Endothelial cell of umbilical vein (primary cell): ENCODE data around the gene KBTBD13. TPM values are rescaled to one million over a fixed set of nuclear protein-coding genes. Genes with fewer than 3 reads are reported as not detected.

Source experiments
- BruUV-seq: library from RNA; stranded (reverse); fragments of 400-500 nt; replicated peaks from 2 replicates; lab custom pipeline; 2021; lab: Mats Ljungman, UMichigan
- CTCF ChIA-PET: fragments of 300-600, 350-600 bp; sonication (Branson Sonifier 250); formaldehyde crosslinking; loops from one replicate; lab custom pipeline; 2021; ENCODE audit warnings: antibody characterized with exemption, inconsistent platforms; lab: Charles Lee
- POLR2A ChIA-PET: fragments of 300-600, 350-600 bp; sonication (Branson Sonifier 250); formaldehyde crosslinking; loops from one replicate; lab custom pipeline; 2021; ENCODE audit warnings: antibody characterized with exemption, inconsistent platforms; lab: Charles Lee
- DNase-seq: peaks from one replicate; pipeline ENCODE4 v3.0.0-alpha.2; 2011; ENCODE audit warnings: low read depth, low spot score
- FAIRE-seq: peaks from 2 replicates; lab custom pipeline; 2011; peaks lifted over from hg19 to GRCh38; lab: Jason Lieb, UNC
- H2AFZ ChIP-seq: 2 replicates; pipeline ENCODE4 v1.6.0; 2012; ENCODE audit warnings: low read depth, low read length, control low read depth, inconsistent platforms
- H3K27ac ChIP-seq: 2 replicates; pipeline ENCODE4 v1.5.1; 2011; ENCODE audit warnings: low read depth, mild to moderate bottlenecking, control low read depth, low read length, moderate library complexity; ENCODE audit not compliant: insufficient read depth
- H3K27me3 ChIP-seq, 2 experiments: 2 replicates each; pipeline versions ENCODE4 v1.6.0 to v1.6.1; 2011; ENCODE audit warnings: low read length in 2 of 2, mixed read lengths in 1 of 2; ENCODE audit not compliant: control insufficient read depth in 2 of 2, insufficient read depth in 2 of 2
- H3K36me3 ChIP-seq, 2 experiments: 2 replicates in 1 of 2; 3 replicates in 1 of 2; pipeline ENCODE4 v1.5.1; 2011; ENCODE audit warnings: low read length in 2 of 2, mild to moderate bottlenecking in 1 of 2, moderate library complexity in 1 of 2; ENCODE audit not compliant: control insufficient read depth in 2 of 2, insufficient read depth in 2 of 2; ENCODE audit errors: extremely low read depth in 1 of 2
- H3K4me1 ChIP-seq: 3 replicates; pipeline ENCODE4 v1.5.1; 2011; ENCODE audit warnings: mild to moderate bottlenecking, low read length; ENCODE audit not compliant: control insufficient read depth, insufficient read depth; ENCODE audit errors: extremely low read depth
- H3K4me2 ChIP-seq: 2 replicates; pipeline ENCODE4 v1.6.1; 2011; ENCODE audit warnings: low read length, control low read depth, mixed read lengths; ENCODE audit not compliant: insufficient read depth
- H3K4me3 ChIP-seq, 3 experiments: fragments of 200-600 bp in 1 of 3; sonication (generic), shearing (Covaris generic) in 1 of 3; replicated peaks in 1 of 3; 2 replicates each; pipeline ENCODE4 v1.5.1; 2011 to 2016; ENCODE audit warnings: control low read depth in 3 of 3, low read length in 3 of 3, mild to moderate bottlenecking in 2 of 3, inconsistent platforms in 1 of 3, low read depth in 1 of 3, moderate library complexity in 1 of 3; ENCODE audit not compliant: insufficient read depth in 1 of 3
- H3K79me2 ChIP-seq: 2 replicates; pipeline ENCODE4 v1.6.0; 2012; ENCODE audit warnings: low read length, inconsistent platforms; ENCODE audit not compliant: control insufficient read depth, insufficient read depth
- H3K9ac ChIP-seq: replicated peaks from 2 replicates; pipeline ENCODE3; 2011; ENCODE audit warnings: low read length, control low read depth; ENCODE audit not compliant: insufficient read depth; ENCODE audit errors: extremely low read depth
- H3K9me1 ChIP-seq: replicated peaks from 3 replicates; pipeline ENCODE4 v1.6.0; 2011; ENCODE audit warnings: mild to moderate bottlenecking, low read length; ENCODE audit not compliant: control insufficient read depth, insufficient read depth; ENCODE audit errors: extremely low read depth
- H3K9me3 ChIP-seq: replicated peaks from 2 replicates; pipeline ENCODE4 v1.5.1; 2012; ENCODE audit warnings: low read length, inconsistent platforms; ENCODE audit not compliant: control insufficient read depth, insufficient read depth
- H4K20me1 ChIP-seq: replicated peaks from 2 replicates; pipeline ENCODE3; 2011; ENCODE audit warnings: mild to moderate bottlenecking, low read length; ENCODE audit not compliant: control insufficient read depth, insufficient read depth; ENCODE audit errors: extremely low read depth
- EZH2 ChIP-seq: IDR thresholded peaks from 2 replicates; pipeline ENCODE4 v1.6.1; 2012; ENCODE audit warnings: borderline replicate concordance, low read depth, mild to moderate bottlenecking, moderate library complexity, low read length, inconsistent platforms; ENCODE audit not compliant: severe bottlenecking
- FOS ChIP-seq: IDR thresholded peaks from 2 replicates; pipeline ENCODE4 v1.6.1; 2011; ENCODE audit warnings: mild to moderate bottlenecking, low read length, moderate library complexity, borderline replicate concordance; ENCODE audit not compliant: insufficient read depth
- GATA2 ChIP-seq: IDR thresholded peaks from 2 replicates; pipeline ENCODE4 v1.7.0; 2011; ENCODE audit warnings: low read depth, mild to moderate bottlenecking, moderate library complexity, mixed read lengths, low read length; ENCODE audit not compliant: insufficient read length, insufficient read depth
- JUN ChIP-seq: IDR thresholded peaks from 2 replicates; pipeline ENCODE4 v1.6.1; 2011; ENCODE audit warnings: borderline replicate concordance, low read depth; ENCODE audit not compliant: insufficient read length, insufficient read depth
- MYC ChIP-seq: IDR thresholded peaks from one replicate; pipeline ENCODE4 v1.6.1; 2011; ENCODE audit warnings: mild to moderate bottlenecking, low read depth, low read length
- POLR2A ChIP-seq: IDR thresholded peaks from 2 replicates; pipeline ENCODE4 v1.6.1; 2012; ENCODE audit warnings: low read depth, mild to moderate bottlenecking, control low read depth, low read length
- POLR2AphosphoS5 ChIP-seq: IDR thresholded peaks from 2 replicates; pipeline ENCODE4 v1.6.1; 2012; ENCODE audit warnings: low read depth, mild to moderate bottlenecking, control low read depth, low read length, moderate library complexity; ENCODE audit not compliant: insufficient read depth
- dilution Hi-C: fragments of 300-500 bp; cut with MboI; formaldehyde crosslinking; loops from one replicate; pipeline ENCODE4 v1.15.0; 2019; ENCODE audit warnings: low sequenced_read_pairs; ENCODE audit not compliant: extremely low pct_ligation_motif_present
- intact Hi-C: fragments of 100-400 bp; cut with micrococcal nuclease; formaldehyde crosslinking; loops from one replicate; pipeline ENCODE4 v1.10.0; 2022
- polyA plus RNA-seq, 4 experiments: library from polyadenylated mRNA; depleted of rRNA in 3 of 4; stranded (reverse) in 3 of 4; unstranded in 1 of 4; fragments of >200 nt; gene quantifications; 2 replicates each; pipeline versions ENCODE4 v1.2.1 to v1.2.3, GENCODE V29; 2011 to 2012; ENCODE audit warnings: missing spikeins in 1 of 4
- total RNA-seq: library from RNA; stranded (reverse); gene quantifications from 2 replicates; pipeline ENCODE4 v1.2.3, GENCODE V29; 2021
- TF ChIP-seq, protein P1 (sequence below), 2 donors: IDR thresholded peaks; 1 replicate in 1 of 2; 2 replicates in 1 of 2; pipeline ENCODE4 v1.5.1; 2011; ENCODE audit warnings: low read length in 2 of 2, mild to moderate bottlenecking in 2 of 2, moderate library complexity in 2 of 2, control low read depth in 1 of 2, inconsistent platforms in 1 of 2, low read depth in 1 of 2; ENCODE audit not compliant: insufficient read depth in 1 of 2; ENCODE audit errors: extremely low read depth in 1 of 2
- TF ChIP-seq, protein P2 (sequence below): IDR thresholded peaks from 2 replicates; pipeline ENCODE4 v1.6.1; 2011; ENCODE audit not compliant: insufficient read depth, insufficient read length

KBTBD13 gene
- total and polyA plus RNA-seq, 2 donors (not counting 3 experiments of a cell fraction or from before 2014, with no cell fraction given), result not detected

DNA sequence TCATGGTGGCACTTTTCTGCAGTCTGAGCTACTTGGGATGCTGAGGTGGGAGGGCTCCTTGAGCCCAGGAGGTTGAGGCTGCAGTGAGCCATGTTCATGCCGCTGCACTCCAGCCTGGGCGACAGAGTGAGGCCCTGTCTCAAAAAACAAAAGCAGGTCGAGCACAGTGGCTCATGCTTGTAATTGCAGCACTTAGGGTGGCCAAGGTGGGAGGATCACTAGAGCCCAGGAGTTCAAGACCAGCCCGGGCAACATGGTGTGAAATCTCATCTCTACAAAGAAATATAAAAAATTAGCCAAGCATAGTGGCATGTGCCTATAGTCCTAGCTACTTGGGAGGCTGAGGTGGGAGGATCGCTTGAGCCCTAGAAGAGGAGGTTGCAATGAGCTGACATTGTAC is 28.5 kb downstream of the KBTBD13 start:
- Histone ChIP-seq H4K20me1 (no peaks in the 10 kb centered on the region), H3K4me2 (no peak overlapping the region), H3K9me1 (no peaks in the 10 kb centered on the region), H3K4me1 (peaks cover 2% of the 10 kb centered on the region), H3K36me3 (no peaks in the 10 kb centered on the region), H2AFZ (no peak overlapping the region), H3K79me2 (no peaks in the 10 kb centered on the region), H3K27ac (no peak overlapping the region), H3K4me3 (no peak overlapping the region), H3K27me3 (no peaks in the 10 kb centered on the region), H3K9me3 (no peaks in the 10 kb centered on the region), H3K9ac (no peak overlapping the region)
- intact Hi-C loops, result no loop called here
- BruUV-seq, result no TSS peak
- DNase-seq, result no peak
- ChIA-PET POLR2A (no interaction called here), CTCF (interaction anchor here (0.6 kb wide), 2 partner anchors 28 to 258 kb away, joined by 3 read pairs; no protein-coding TSS in a partner anchor)
- no peak for TF ChIP-seq EZH2
- TF ChIP-seq POLR2A, result no peak
- TF ChIP-seq FOS, result no peak
- TF ChIP-seq, protein P1, sequence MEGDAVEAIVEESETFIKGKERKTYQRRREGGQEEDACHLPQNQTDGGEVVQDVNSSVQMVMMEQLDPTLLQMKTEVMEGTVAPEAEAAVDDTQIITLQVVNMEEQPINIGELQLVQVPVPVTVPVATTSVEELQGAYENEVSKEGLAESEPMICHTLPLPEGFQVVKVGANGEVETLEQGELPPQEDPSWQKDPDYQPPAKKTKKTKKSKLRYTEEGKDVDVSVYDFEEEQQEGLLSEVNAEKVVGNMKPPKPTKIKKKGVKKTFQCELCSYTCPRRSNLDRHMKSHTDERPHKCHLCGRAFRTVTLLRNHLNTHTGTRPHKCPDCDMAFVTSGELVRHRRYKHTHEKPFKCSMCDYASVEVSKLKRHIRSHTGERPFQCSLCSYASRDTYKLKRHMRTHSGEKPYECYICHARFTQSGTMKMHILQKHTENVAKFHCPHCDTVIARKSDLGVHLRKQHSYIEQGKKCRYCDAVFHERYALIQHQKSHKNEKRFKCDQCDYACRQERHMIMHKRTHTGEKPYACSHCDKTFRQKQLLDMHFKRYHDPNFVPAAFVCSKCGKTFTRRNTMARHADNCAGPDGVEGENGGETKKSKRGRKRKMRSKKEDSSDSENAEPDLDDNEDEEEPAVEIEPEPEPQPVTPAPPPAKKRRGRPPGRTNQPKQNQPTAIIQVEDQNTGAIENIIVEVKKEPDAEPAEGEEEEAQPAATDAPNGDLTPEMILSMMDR (IDR thresholded peaks at IDR 0.05; ENCODE audit: extremely low read depth in 1 of 2, insufficient read depth in 1 of 2, low read depth in 1 of 2, low read length in 2 of 2), result no peak
- no peak for TF ChIP-seq JUN
- TF ChIP-seq, protein P2, sequence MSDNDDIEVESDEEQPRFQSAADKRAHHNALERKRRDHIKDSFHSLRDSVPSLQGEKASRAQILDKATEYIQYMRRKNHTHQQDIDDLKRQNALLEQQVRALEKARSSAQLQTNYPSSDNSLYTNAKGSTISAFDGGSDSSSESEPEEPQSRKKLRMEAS, result no peak
- TF ChIP-seq POLR2AphosphoS5, result no peak
- TF ChIP-seq GATA2, result no peak
- TF ChIP-seq MYC, result no peak
- dilution Hi-C loops, result no loop called here
- no peak for FAIRE-seq
